Parathyroid adenoma (tissue), 2 donors: ENCODE measurements around the gene WDR87.
A peak's percentile ranks its signal among the peaks of the same experiment; 100 is the strongest.

Source experiments
- H2AFZ ChIP-seq: fragments of 300-600 bp; sonication (generic); one replicate; pipeline ENCODE4 v1.7.0; 2017; ENCODE audit warnings: antibody characterized with exemption, mild to moderate bottlenecking
- H3K27ac ChIP-seq: fragments of 300-600 bp; sonication (generic); one replicate; pipeline ENCODE4 v1.7.0; 2017
- H3K27me3 ChIP-seq: fragments of 300-600 bp; sonication (generic); one replicate; pipeline ENCODE4 v1.7.0; 2017; ENCODE audit warnings: low read length; ENCODE audit not compliant: control insufficient read depth, insufficient read depth
- H3K36me3 ChIP-seq: fragments of 300-600 bp; sonication (generic); one replicate; pipeline ENCODE4 v1.7.0; 2017; ENCODE audit warnings: low read length; ENCODE audit not compliant: control insufficient read depth, insufficient read depth
- H3K4me1 ChIP-seq: fragments of 300-600 bp; sonication (generic); one replicate; pipeline ENCODE4 v1.7.0; 2017; ENCODE audit warnings: control low read depth
- H3K4me2 ChIP-seq: fragments of 300-600 bp; sonication (generic); one replicate; pipeline ENCODE4 v1.7.0; 2017; ENCODE audit warnings: low read length
- H3K4me3 ChIP-seq: fragments of 300-600 bp; sonication (generic); one replicate; pipeline ENCODE4 v1.7.0; 2017; ENCODE audit warnings: low read depth, low read length
- H3K79me2 ChIP-seq: fragments of 300-600 bp; sonication (generic); one replicate; pipeline ENCODE4 v1.7.0; 2017; ENCODE audit warnings: control low read depth
- H3K9ac ChIP-seq: fragments of 300-600 bp; sonication (generic); one replicate; pipeline ENCODE4 v1.7.0; 2017; ENCODE audit warnings: mild to moderate bottlenecking
- H3K9me3 ChIP-seq: fragments of 300-600 bp; sonication (generic); one replicate; pipeline ENCODE4 v1.7.0; 2017; ENCODE audit warnings: low read length; ENCODE audit not compliant: control insufficient read depth
- TF ChIP-seq, protein P1 (sequence below): fragments of 300-600 bp; sonication (generic); IDR thresholded peaks from one replicate; pipeline ENCODE4 v1.7.0; 2017; ENCODE audit warnings: antibody characterized with exemption, mild to moderate bottlenecking
- donor health status: primary hyperparathyroidism.

WDR87 gene

GRCh38 chr19:37932985-37933936 is 26.9 kb upstream of the WDR87 start:
- H3K27ac ChIP-seq: peak overlapping the region; percentile 3
- TF ChIP-seq, protein P1, sequence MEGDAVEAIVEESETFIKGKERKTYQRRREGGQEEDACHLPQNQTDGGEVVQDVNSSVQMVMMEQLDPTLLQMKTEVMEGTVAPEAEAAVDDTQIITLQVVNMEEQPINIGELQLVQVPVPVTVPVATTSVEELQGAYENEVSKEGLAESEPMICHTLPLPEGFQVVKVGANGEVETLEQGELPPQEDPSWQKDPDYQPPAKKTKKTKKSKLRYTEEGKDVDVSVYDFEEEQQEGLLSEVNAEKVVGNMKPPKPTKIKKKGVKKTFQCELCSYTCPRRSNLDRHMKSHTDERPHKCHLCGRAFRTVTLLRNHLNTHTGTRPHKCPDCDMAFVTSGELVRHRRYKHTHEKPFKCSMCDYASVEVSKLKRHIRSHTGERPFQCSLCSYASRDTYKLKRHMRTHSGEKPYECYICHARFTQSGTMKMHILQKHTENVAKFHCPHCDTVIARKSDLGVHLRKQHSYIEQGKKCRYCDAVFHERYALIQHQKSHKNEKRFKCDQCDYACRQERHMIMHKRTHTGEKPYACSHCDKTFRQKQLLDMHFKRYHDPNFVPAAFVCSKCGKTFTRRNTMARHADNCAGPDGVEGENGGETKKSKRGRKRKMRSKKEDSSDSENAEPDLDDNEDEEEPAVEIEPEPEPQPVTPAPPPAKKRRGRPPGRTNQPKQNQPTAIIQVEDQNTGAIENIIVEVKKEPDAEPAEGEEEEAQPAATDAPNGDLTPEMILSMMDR: no peak
- peak overlapping the region; percentile 25 for H3K4me3 ChIP-seq
- H3K9ac ChIP-seq: no peak overlapping the region
- peak overlapping the region; percentile 68 for H2AFZ ChIP-seq
- peaks cover 2% of the 10 kb centered on the region for H3K79me2 ChIP-seq
- no peaks in the 10 kb centered on the region for H3K9me3 ChIP-seq
- peak overlapping the region; percentile 55 for H3K4me2 ChIP-seq
- H3K36me3 ChIP-seq: no peaks in the 10 kb centered on the region
- H3K27me3 ChIP-seq: no peaks in the 10 kb centered on the region
- peaks cover 25% of the 10 kb centered on the region for H3K4me1 ChIP-seq

DNA sequence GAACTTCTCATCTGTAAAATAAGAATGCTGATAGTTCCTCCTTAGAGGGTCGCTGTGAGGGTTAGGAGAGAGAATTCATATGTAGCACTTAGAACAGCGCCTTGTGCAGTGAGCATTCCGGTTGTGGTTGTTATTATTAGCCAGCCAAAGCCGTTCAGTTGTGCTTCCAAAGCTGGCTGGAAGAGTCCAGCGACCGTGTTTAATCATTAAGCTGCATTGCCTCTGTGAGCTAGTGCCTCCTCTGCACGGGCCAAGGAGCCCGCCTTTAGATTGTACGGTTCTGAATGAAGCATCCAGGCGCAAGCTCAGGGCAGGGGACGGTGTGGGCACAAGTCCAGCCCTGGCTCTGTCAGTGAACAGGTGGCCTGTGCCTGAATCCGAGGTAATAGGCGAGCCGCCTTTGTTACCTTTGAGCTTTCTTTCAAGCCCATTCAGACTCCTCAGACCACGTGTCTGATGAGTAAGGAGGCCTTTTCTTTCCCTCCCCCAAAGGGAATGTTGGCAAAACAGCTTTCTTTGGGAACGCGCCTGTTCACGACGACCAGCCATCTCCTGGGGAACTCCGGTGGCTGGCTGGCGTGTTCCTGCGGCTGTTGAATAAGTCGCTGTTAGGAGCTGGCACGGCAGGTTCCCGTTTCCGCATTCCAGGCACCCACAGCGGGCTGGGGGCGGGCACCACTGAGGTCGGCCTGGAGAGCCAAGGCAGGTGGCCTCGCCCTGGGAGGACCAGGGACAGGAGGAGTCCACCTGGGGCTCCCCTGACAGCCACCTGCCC is 25.7 kb upstream of the WDR87 start:
- peaks cover 25% of the 10 kb centered on the region for H3K4me1 ChIP-seq
- peak overlapping the region; percentile 3 for H3K27ac ChIP-seq
- H3K4me3 ChIP-seq: peak overlapping the region; percentile 25
- no peaks in the 10 kb centered on the region for H3K9me3 ChIP-seq
- no peaks in the 10 kb centered on the region for H3K27me3 ChIP-seq
- no peaks in the 10 kb centered on the region for H3K36me3 ChIP-seq
- H3K79me2 ChIP-seq: peaks cover 2% of the 10 kb centered on the region
- peak overlapping the region; percentile 55 for H3K4me2 ChIP-seq
- H2AFZ ChIP-seq: peak overlapping the region; percentile 68
- TF ChIP-seq, protein P1: no peak
- no peak overlapping the region for H3K9ac ChIP-seq

- Histone ChIP-seq H3K4me3 (no peak overlapping the region), H3K4me1 (peaks cover 25% of the 10 kb centered on the region), H2AFZ (no peak overlapping the region), H3K9me3 (no peaks in the 10 kb centered on the region), H3K36me3 (no peaks in the 10 kb centered on the region), H3K27me3 (no peaks in the 10 kb centered on the region), H3K9ac (no peak overlapping the region), H3K4me2 (no peak overlapping the region), H3K79me2 (no peaks in the 10 kb centered on the region), H3K27ac (no peak overlapping the region)
- TF ChIP-seq, protein P1: no peak
These were observed 24.0 kb upstream of the WDR87 start for GRCh38 chr19:37930416-37930815.

DNA sequence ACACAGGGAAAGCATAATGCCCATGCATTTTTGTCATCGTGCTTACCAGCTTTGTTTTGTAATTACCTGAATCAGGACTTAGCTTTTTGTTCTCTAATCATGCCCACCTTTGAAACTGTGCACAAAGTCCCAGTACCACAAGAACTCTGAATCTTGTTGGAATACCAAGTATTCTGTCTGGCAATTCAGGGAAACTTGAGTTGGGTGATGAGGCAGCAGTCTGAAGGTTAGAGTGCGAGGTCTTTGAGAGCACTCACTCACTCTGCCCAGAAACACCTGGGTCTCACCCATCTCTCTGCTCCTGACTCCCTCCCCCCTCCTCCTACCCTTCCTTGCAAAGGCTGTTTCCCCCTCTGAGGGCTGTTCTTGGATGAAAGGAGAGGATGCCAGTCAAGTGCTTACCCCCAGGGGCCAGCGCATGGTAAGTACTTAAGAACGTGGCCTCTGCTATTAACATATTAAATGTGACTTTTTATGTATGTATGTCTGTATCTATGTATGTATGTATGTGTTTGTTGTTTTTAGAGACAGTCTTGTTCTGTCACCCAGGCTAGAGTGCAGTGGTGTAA is 23.0 kb upstream of the WDR87 start:
- Histone ChIP-seq H3K4me1 (peaks cover 25% of the 10 kb centered on the region), H3K27ac (no peak overlapping the region)

More for the DNA sequence above, 23.0 kb upstream of the WDR87 start:
- Histone ChIP-seq H3K4me3 (no peak overlapping the region), H3K4me2 (no peak overlapping the region), H3K79me2 (peaks cover 4% of the 10 kb centered on the region), H3K9me3 (no peaks in the 10 kb centered on the region), H2AFZ (no peak overlapping the region), H3K36me3 (no peaks in the 10 kb centered on the region), H3K27me3 (no peaks in the 10 kb centered on the region), H3K9ac (no peak overlapping the region)
- TF ChIP-seq, protein P1: no peak
